Panc1 (cell line): ENCODE results near the gene ACSS1. TPM values are rescaled to one million over a fixed set of nuclear protein-coding genes. Genes with fewer than 3 reads are reported as not detected.

Source experiments
- ATAC-seq: fragments of 200-7000 bp; cut with Tn5 transposase; 2 replicates; pipeline ENCODE4 v1.9.1; 2020; ENCODE audit warnings: mild to moderate bottlenecking, moderate library complexity
- BruUV-seq: library from RNA; stranded (reverse); fragments of 400-500 nt; replicated peaks from 2 replicates; lab custom pipeline; 2021; lab: Mats Ljungman, UMichigan
- CTCF ChIA-PET: fragments of 300-600 bp; sonication (Branson Sonifier 250); formaldehyde crosslinking; loops from one replicate; lab custom pipeline; 2022; ENCODE audit warnings: antibody characterized with exemption; lab: Charles Lee
- POLR2A ChIA-PET: fragments of 300-600 bp; sonication (Branson Sonifier 250); formaldehyde crosslinking; loops from one replicate; lab custom pipeline; 2022; ENCODE audit warnings: antibody characterized with exemption; lab: Charles Lee
- DNase-seq: peaks from one replicate; pipeline ENCODE4 v3.0.0-alpha.2; 2010; ENCODE audit warnings: low read depth, low spot score
- H3K27ac ChIP-seq: 2 replicates; pipeline ENCODE4 v1.5.1; 2011; ENCODE audit warnings: mild to moderate bottlenecking, low read length, inconsistent platforms
- H3K27me3 ChIP-seq: fragments of 200-500 bp; sonication (Bioruptor generic); 2 replicates; pipeline ENCODE4 v1.6.0; 2014; ENCODE audit warnings: low read length, inconsistent platforms; ENCODE audit not compliant: control insufficient read depth, insufficient read depth
- H3K36me3 ChIP-seq: fragments of 200-500 bp; sonication (Bioruptor generic); 2 replicates; pipeline ENCODE4 v1.5.1; 2014; ENCODE audit warnings: inconsistent platforms, mild to moderate bottlenecking, low read length, moderate library complexity; ENCODE audit not compliant: control insufficient read depth, insufficient read depth
- H3K4me1 ChIP-seq: 2 replicates; pipeline ENCODE4 v1.5.1; 2011; ENCODE audit warnings: inconsistent platforms, mild to moderate bottlenecking, low read length, moderate library complexity; ENCODE audit not compliant: control insufficient read depth, insufficient read depth
- H3K4me3 ChIP-seq, 2 experiments: 2 replicates each; pipeline ENCODE4 v1.5.1; 2011 to 2012; ENCODE audit warnings: low read depth in 2 of 2, low read length in 2 of 2, mild to moderate bottlenecking in 2 of 2, inconsistent platforms in 1 of 2, moderate library complexity in 1 of 2
- H3K9me3 ChIP-seq: fragments of 200-500 bp; sonication (Bioruptor generic); 2 replicates; pipeline ENCODE4 v1.5.1; 2014; ENCODE audit warnings: low read depth, mild to moderate bottlenecking, inconsistent platforms, low read length, moderate library complexity; ENCODE audit not compliant: control insufficient read depth, insufficient read depth
- CTCF ChIP-seq: fragments of 450-650 bp; IDR thresholded peaks from 2 replicates; pipeline ENCODE4 v1.5.1; 2017; ENCODE audit warnings: mild to moderate bottlenecking
- POLR2AphosphoS5 ChIP-seq: IDR thresholded peaks from 2 replicates; pipeline ENCODE4 v1.6.1; 2012; ENCODE audit warnings: mild to moderate bottlenecking, low read depth, low read length, moderate library complexity
- REST ChIP-seq, 2 experiments: IDR thresholded peaks; 2 replicates each; pipeline ENCODE4 v1.6.1; 2011 to 2012; ENCODE audit warnings: low read depth in 2 of 2, control low read depth in 1 of 2, low read length in 1 of 2, mild to moderate bottlenecking in 1 of 2, moderate library complexity in 1 of 2; ENCODE audit not compliant: insufficient read depth in 1 of 2
- SIN3A ChIP-seq: IDR thresholded peaks from 2 replicates; pipeline ENCODE4 v1.6.1; 2012; ENCODE audit warnings: low read depth, mild to moderate bottlenecking, low read length, moderate library complexity, borderline replicate concordance; ENCODE audit not compliant: insufficient read depth
- TCF7L2 ChIP-seq: IDR thresholded peaks from 2 replicates; pipeline ENCODE4 v1.6.1; 2011; ENCODE audit warnings: mild to moderate bottlenecking, low read depth, low read length, inconsistent platforms
- in situ Hi-C: cut with HindIII; loops from 2 replicates; pipeline ENCODE4 v1.10.0; 2016; ENCODE audit warnings: low sequenced_read_pairs, low pct_unique_long_range_greater_than_20kb
- intact Hi-C: fragments of 100-400 bp; cut with micrococcal nuclease; formaldehyde crosslinking; loops from one replicate; pipeline ENCODE4 v1.10.0; 2022; ENCODE audit not compliant: unreplicated experiment
- total RNA-seq: library from RNA; stranded (reverse); gene quantifications from one replicate; pipeline ENCODE4 v1.2.1, GENCODE V29; 2021; ENCODE audit not compliant: unreplicated experiment

Gene ACSS1
- total RNA-seq, 1 experiment from 2014 or later, result 32.2 TPM

GRCh38 chr20:24977797-24978196 is 80.1 kb downstream of the ACSS1 start:
- TF ChIP-seq CTCF (no peak), SIN3A (no peak), POLR2AphosphoS5 (no peak), TCF7L2 (no peak), REST (IDR thresholded peaks at IDR 0.05; ENCODE audit: insufficient read depth in 1 of 2, low read depth in 2 of 2, low read length in 1 of 2) (no peak)
- CTCF ChIA-PET, result no interaction called here
- peaks cover 18% of the 10 kb centered on the region; the same call in 1 of the 2 replicates for H3K9me3 ChIP-seq
- intact Hi-C loops, result no loop called here
- no peaks in the 10 kb centered on the region for H3K27me3 ChIP-seq
- POLR2A ChIA-PET, result no interaction called here
- H3K36me3 ChIP-seq, result peaks cover 6% of the 10 kb centered on the region
- in situ Hi-C loops, result no loop called here
- H3K4me1 ChIP-seq, result no peaks in the 10 kb centered on the region
- no TSS peak for BruUV-seq
- H3K27ac ChIP-seq, result no peak overlapping the region
- ATAC-seq (no peak), DNase-seq (no peak)
- H3K4me3 ChIP-seq, result no peak overlapping the region

GRCh38 chr20:24977336-24977735 is 80.6 kb downstream of the ACSS1 start:
- Histone ChIP-seq H3K27ac (no peak overlapping the region), H3K4me1 (no peaks in the 10 kb centered on the region), H3K27me3 (no peaks in the 10 kb centered on the region), H3K9me3 (peaks cover 18% of the 10 kb centered on the region; the same call in 1 of the 2 replicates), H3K36me3 (peaks cover 8% of the 10 kb centered on the region), H3K4me3 (no peak overlapping the region)
- no peak for ATAC-seq
- BruUV-seq, result no TSS peak
- no peak for TF ChIP-seq CTCF
- TF ChIP-seq REST (IDR thresholded peaks at IDR 0.05; ENCODE audit: insufficient read depth in 1 of 2, low read depth in 2 of 2, low read length in 1 of 2), result no peak
- no peak for TF ChIP-seq SIN3A
- no peak for TF ChIP-seq POLR2AphosphoS5
- no peak for TF ChIP-seq TCF7L2
- CTCF ChIA-PET, result no interaction called here
- in situ Hi-C loops (no loop called here), intact Hi-C loops (no loop called here)
- DNase-seq, result no peak
- POLR2A ChIA-PET, result no interaction called here
